BJ (cell line): ENCODE measurements around the gene HEATR9. TPM values are rescaled to one million over a fixed set of nuclear protein-coding genes. Genes with fewer than 3 reads are reported as not detected.

Experiments
- CTCF ChIA-PET: fragments of 350-600 bp; formaldehyde crosslinking; extraction: SDS; loops from one replicate; lab custom pipeline; 2021; ENCODE audit warnings: antibody characterized with exemption, inconsistent platforms; lab: Yijun Ruan, JAX
- POLR2A ChIA-PET: fragments of 300-600 bp; sonication (Branson Sonifier 250); formaldehyde crosslinking; extraction: SDS; loops from one replicate; lab custom pipeline; 2021; ENCODE audit warnings: antibody characterized with exemption; lab: Charles Lee
- DNase-seq: peaks from one replicate; pipeline ENCODE4 v3.0.0-alpha.2; 2011; ENCODE audit warnings: low read depth
- H3K27me3 ChIP-seq: 2 replicates; pipeline ENCODE4 v1.6.0; 2011; ENCODE audit warnings: low read length; ENCODE audit not compliant: control insufficient read depth, insufficient read depth
- H3K36me3 ChIP-seq: 2 replicates; pipeline ENCODE4 v1.5.1; 2011; ENCODE audit warnings: low read length; ENCODE audit not compliant: control insufficient read depth, insufficient read depth
- H3K4me3 ChIP-seq: 2 replicates; pipeline ENCODE4 v1.5.1; 2011; ENCODE audit warnings: low read depth, mild to moderate bottlenecking, control low read depth, low read length
- polyA plus RNA-seq: library from polyadenylated mRNA; depleted of rRNA; stranded (reverse); fragments of >200 nt; gene quantifications from 2 replicates; pipeline ENCODE4 v1.2.3, GENCODE V29; 2011
- TF ChIP-seq, protein P1 (sequence below): IDR thresholded peaks from 2 replicates; pipeline ENCODE4 v1.5.1; 2011; ENCODE audit warnings: low read depth, mild to moderate bottlenecking, control low read depth, inconsistent platforms, low read length, moderate library complexity; ENCODE audit not compliant: insufficient read depth

The HEATR9 gene
- polyA plus RNA-seq, 1 experiment = not detected

DNA sequence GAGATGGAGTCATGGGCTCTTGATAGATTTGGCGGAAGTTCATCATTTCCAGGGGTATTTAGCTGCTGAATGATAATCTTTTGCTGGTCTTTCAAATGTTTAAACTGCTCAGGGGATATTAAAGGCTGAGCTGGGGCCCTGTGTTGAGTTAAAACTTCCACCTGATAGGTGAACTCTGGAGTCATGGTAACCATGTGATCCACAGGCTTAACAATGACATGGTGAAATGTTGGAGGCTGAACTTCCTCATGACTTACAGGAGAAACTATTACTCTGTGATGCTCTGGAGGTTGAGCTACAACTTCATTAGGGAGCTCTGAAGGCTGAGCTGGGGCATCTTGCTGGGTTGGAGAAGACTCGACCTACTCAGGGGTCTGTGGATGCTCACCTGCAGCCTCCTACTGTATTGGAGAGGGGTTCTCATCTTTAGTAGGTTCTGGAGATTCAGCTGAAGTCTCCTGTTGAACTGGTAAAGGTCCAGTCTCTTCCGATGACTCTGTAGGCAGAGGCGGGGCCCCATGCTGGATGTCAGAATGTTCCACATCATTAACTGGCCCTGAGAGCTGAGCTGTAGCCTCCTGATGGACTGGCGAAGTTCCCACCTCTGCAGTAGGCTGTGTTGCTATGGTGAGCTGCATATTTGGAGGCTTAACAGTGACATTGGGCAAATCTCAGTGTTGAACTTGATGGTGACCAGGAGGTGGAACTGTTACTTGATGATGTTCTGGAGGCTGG is 37.7 kb upstream of the HEATR9 start:
- ChIA-PET CTCF (no interaction called here), POLR2A (no interaction called here)
- H3K36me3 ChIP-seq = no peaks in the 10 kb centered on the region
- no peaks in the 10 kb centered on the region for H3K27me3 ChIP-seq
- no peak for DNase-seq
- H3K4me3 ChIP-seq = no peak overlapping the region
- TF ChIP-seq, protein P1, sequence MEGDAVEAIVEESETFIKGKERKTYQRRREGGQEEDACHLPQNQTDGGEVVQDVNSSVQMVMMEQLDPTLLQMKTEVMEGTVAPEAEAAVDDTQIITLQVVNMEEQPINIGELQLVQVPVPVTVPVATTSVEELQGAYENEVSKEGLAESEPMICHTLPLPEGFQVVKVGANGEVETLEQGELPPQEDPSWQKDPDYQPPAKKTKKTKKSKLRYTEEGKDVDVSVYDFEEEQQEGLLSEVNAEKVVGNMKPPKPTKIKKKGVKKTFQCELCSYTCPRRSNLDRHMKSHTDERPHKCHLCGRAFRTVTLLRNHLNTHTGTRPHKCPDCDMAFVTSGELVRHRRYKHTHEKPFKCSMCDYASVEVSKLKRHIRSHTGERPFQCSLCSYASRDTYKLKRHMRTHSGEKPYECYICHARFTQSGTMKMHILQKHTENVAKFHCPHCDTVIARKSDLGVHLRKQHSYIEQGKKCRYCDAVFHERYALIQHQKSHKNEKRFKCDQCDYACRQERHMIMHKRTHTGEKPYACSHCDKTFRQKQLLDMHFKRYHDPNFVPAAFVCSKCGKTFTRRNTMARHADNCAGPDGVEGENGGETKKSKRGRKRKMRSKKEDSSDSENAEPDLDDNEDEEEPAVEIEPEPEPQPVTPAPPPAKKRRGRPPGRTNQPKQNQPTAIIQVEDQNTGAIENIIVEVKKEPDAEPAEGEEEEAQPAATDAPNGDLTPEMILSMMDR = no peak

DNA sequence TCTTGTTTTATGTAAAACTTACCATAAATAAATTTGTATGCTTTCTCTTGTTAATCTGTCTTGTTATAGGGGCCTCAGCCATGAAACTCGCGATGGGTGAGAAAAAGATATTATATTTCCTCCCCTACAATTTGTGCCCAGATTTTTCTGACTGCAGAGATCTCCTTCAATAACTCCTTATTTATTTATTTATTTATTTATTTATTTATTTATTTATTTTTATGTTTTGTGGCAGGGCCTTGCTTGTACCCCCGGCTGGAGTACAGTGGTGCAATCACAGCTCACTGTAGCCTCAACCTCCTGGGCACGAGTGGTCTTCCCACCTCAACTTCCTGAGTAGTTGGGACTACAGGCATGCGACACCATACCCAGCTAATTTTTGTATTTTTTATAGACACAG is 34.8 kb upstream of the HEATR9 start:
- ChIA-PET POLR2A (no interaction called here), CTCF (no interaction called here)
- Histone ChIP-seq H3K27me3 (peaks cover 2% of the 10 kb centered on the region; the same call in 1 of the 2 replicates), H3K4me3 (no peak overlapping the region), H3K36me3 (no peaks in the 10 kb centered on the region)
- TF ChIP-seq, protein P1 = no peak
- DNase-seq = no peak

DNA sequence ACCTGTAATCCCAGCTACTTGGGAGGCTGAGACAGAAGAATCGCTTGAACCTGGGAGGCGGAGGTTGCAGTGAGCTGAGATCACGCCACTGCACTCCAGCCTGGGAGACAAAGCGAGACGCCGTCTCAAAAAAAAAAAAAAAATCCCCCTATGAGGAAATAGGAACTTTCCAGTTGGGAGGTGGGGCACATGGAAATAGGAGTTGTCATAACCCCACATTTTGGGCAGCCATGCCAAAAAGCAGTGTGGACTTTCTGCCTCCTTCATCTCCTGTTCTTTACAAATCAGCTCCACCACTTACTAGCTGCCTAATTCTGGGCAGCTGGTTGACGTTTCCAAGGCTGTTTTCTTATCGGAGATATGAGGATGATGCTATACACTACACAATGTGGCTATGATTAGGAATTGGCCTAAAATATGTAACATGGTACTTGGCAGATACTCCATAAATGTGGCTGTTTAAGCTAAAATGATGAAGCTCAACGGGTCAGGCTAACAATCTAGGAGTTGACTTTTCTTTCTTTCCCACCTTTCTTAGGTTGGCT is 33.0 kb upstream of the HEATR9 start:
- ChIA-PET POLR2A (no interaction called here), CTCF (no interaction called here)
- Histone ChIP-seq H3K36me3 (no peaks in the 10 kb centered on the region), H3K27me3 (peaks cover 2% of the 10 kb centered on the region; the same call in 1 of the 2 replicates), H3K4me3 (no peak overlapping the region)
- TF ChIP-seq, protein P1 = no peak
- DNase-seq = no peak

DNA sequence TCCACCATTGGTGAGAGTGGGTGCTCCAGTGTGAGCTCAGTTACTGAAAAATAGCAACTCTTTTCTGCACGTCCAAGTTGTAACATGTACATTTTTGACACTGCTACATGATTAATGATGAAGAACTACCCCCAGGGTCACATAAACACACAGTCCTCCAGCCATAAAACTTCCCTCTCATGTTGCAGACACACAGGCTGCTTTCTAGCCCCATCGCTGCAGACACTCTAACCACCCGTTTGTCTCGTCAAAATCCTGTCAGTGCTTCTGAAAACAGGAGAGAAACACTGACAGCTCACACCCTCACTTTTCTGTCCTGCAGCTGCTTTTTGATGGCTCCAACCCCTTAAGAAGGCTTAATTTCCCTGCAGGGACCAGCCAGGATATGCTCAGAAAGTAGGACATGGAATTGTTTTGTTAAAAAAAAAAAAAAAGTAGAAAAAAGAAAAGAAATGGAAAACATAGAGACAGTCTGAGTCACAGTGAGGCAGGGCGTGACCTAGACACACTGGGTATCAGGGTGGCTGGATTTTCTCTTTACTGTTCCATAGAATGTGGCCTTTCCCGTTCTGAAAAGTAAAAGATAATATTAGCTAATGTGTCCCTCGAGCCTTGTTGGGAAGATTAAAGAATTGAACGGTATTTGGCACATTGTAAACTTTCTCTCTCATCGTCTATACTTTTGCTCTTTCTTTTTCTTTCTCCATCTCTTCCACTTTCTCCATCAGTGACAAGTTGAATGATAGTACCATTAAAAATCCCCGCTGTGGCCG is 32.2 kb upstream of the HEATR9 start:
- no peak overlapping the region for H3K4me3 ChIP-seq
- TF ChIP-seq, protein P1 = no peak
- H3K36me3 ChIP-seq = no peaks in the 10 kb centered on the region
- peaks cover 2% of the 10 kb centered on the region; the same call in 1 of the 2 replicates for H3K27me3 ChIP-seq
- POLR2A ChIA-PET = no interaction called here
- no peak for DNase-seq
- CTCF ChIA-PET = no interaction called here

DNA sequence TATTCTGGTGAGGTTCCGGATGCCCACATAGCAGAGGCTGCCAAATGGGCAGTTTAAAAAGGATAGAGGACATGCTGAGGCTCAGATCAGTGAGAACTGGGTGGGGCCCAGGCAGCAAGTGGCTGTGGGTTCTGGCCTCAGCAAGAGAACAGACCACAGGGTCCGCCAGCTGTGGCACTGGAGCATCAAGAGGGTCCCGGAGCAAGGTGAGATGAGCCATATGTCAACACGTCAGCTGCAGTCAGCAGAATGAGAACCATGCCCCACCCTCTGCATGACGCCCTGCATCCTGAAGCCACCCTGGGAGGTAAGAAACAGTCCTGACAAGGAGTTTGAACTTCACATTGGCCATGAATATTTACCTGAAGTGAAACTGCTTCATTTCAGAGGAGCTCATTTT is 31.6 kb upstream of the HEATR9 start:
- CTCF ChIA-PET = interaction anchor here (0.7 kb wide), 1 partner anchor 15 kb away, joined by 3 read pairs; no protein-coding TSS in a partner anchor

More for the DNA sequence above, 31.6 kb upstream of the HEATR9 start:
- no peak for DNase-seq
- Histone ChIP-seq H3K36me3 (no peaks in the 10 kb centered on the region), H3K4me3 (no peak overlapping the region), H3K27me3 (peaks cover 2% of the 10 kb centered on the region; the same call in 1 of the 2 replicates)
- POLR2A ChIA-PET = no interaction called here
- TF ChIP-seq, protein P1 = no peak
